Astrocyte (in vitro differentiated cells and primary cell): Measurements from ENCODE around the gene ENDOV. TPM values are rescaled to one million over a fixed set of nuclear protein-coding genes. Genes with fewer than 3 reads are reported as not detected.

ENCODE experiments used
- DNase-seq: peaks from one replicate; pipeline ENCODE4 v3.0.0-alpha.2; 2010; ENCODE audit warnings: low read depth
- FAIRE-seq: peaks from 2 replicates; lab custom pipeline; 2011; peaks lifted over from hg19 to GRCh38; lab: Jason Lieb, UNC
- H2AFZ ChIP-seq: 2 replicates; pipeline ENCODE4 v1.6.0; 2012; ENCODE audit warnings: low read depth, low read length, inconsistent platforms
- H3K27ac ChIP-seq: 2 replicates; pipeline ENCODE4 v1.5.1; 2011; ENCODE audit warnings: low read depth, low read length, inconsistent platforms
- H3K27me3 ChIP-seq: 2 replicates; pipeline ENCODE4 v1.6.0; 2011; ENCODE audit warnings: low read length, inconsistent platforms; ENCODE audit not compliant: insufficient read depth
- H3K36me3 ChIP-seq: 2 replicates; pipeline ENCODE4 v1.5.1; 2011; ENCODE audit warnings: low read length, inconsistent platforms; ENCODE audit not compliant: insufficient read depth
- H3K4me1 ChIP-seq: 2 replicates; pipeline ENCODE4 v1.5.1; 2011; ENCODE audit warnings: low read length, inconsistent platforms; ENCODE audit not compliant: insufficient read depth
- H3K4me2 ChIP-seq: 2 replicates; pipeline ENCODE4 v1.6.0; 2012; ENCODE audit warnings: low read length, inconsistent platforms
- H3K4me3 ChIP-seq: 2 replicates; pipeline ENCODE4 v1.5.1; 2011; ENCODE audit warnings: low read depth, mild to moderate bottlenecking, low read length, inconsistent platforms; ENCODE audit not compliant: insufficient read depth
- H3K79me2 ChIP-seq: 2 replicates; pipeline ENCODE4 v1.6.0; 2012; ENCODE audit warnings: mild to moderate bottlenecking, low read length, inconsistent platforms; ENCODE audit not compliant: insufficient read depth
- H3K9ac ChIP-seq: 2 replicates; pipeline ENCODE4 v1.6.0; 2012; ENCODE audit warnings: mild to moderate bottlenecking, low read length, inconsistent platforms
- H3K9me3 ChIP-seq: 2 replicates; pipeline ENCODE4 v1.5.1; 2012; ENCODE audit warnings: low read depth, mild to moderate bottlenecking, low read length, inconsistent platforms; ENCODE audit not compliant: insufficient read depth
- H4K20me1 ChIP-seq: 2 replicates; pipeline ENCODE4 v1.6.0; 2012; ENCODE audit warnings: low read length, inconsistent platforms; ENCODE audit not compliant: insufficient read depth
- H3K27ac Mint-ChIP-seq: one replicate; pipeline ENCODE4 v1.8.0; 2021; ENCODE audit warnings: mild to moderate bottlenecking, mixed read lengths; ENCODE audit not compliant: unreplicated experiment
- H3K27me3 Mint-ChIP-seq: one replicate; pipeline ENCODE4 v1.8.0; 2021; ENCODE audit warnings: low read depth, mixed read lengths; ENCODE audit not compliant: unreplicated experiment
- H3K36me3 Mint-ChIP-seq: one replicate; pipeline ENCODE4 v1.8.0; 2021; ENCODE audit warnings: low read depth, mixed read lengths; ENCODE audit not compliant: unreplicated experiment
- H3K4me1 Mint-ChIP-seq: one replicate; pipeline ENCODE4 v1.8.0; 2021; ENCODE audit warnings: low read depth, mixed read lengths; ENCODE audit not compliant: unreplicated experiment
- H3K4me3 Mint-ChIP-seq: one replicate; pipeline ENCODE4 v1.8.0; 2021; ENCODE audit warnings: mild to moderate bottlenecking, moderate library complexity, mixed read lengths; ENCODE audit not compliant: unreplicated experiment
- H3K9me3 Mint-ChIP-seq: one replicate; pipeline ENCODE4 v1.8.0; 2021; ENCODE audit warnings: mild to moderate bottlenecking, mixed read lengths; ENCODE audit not compliant: unreplicated experiment
- CTCF ChIP-seq: IDR thresholded peaks from 2 replicates; pipeline ENCODE4 v1.5.1; 2011; ENCODE audit warnings: low read depth, mild to moderate bottlenecking, inconsistent platforms, low read length, moderate library complexity; ENCODE audit not compliant: insufficient read depth
- EZH2 ChIP-seq: IDR thresholded peaks from 2 replicates; pipeline ENCODE4 v1.6.1; 2012; ENCODE audit warnings: mild to moderate bottlenecking, low read length, inconsistent platforms; ENCODE audit not compliant: insufficient read depth
- total RNA-seq: library from RNA; stranded (reverse); gene quantifications from 2 replicates; pipeline ENCODE4 v1.2.1, GENCODE V29; 2021

The ENDOV gene
- total RNA-seq, 1 donor from 2014 or later: 20.7 TPM

GRCh38 chr17:80453126-80453997, 38.4 kb downstream of the ENDOV start:
- DNase-seq: no peak
- peak overlapping the region; percentile 94 for H3K9ac ChIP-seq
- H3K36me3 Mint-ChIP-seq: peaks cover 2% of the 10 kb centered on the region
- peak overlapping the region; percentile 93 for H3K27ac Mint-ChIP-seq
- H3K4me1 ChIP-seq: peaks cover 8% of the 10 kb centered on the region
- no peak overlapping the region for H2AFZ ChIP-seq
- FAIRE-seq: no peak
- H3K9me3 Mint-ChIP-seq: no peaks in the 10 kb centered on the region
- peak overlapping the region; percentile 96 for H3K4me2 ChIP-seq
- no peaks in the 10 kb centered on the region for H3K9me3 ChIP-seq
- peaks cover 6% of the 10 kb centered on the region for H3K27me3 Mint-ChIP-seq
- H3K79me2 ChIP-seq: peaks cover 2% of the 10 kb centered on the region
- H3K4me3 ChIP-seq: peak overlapping the region; percentile 59
- no peaks in the 10 kb centered on the region for H4K20me1 ChIP-seq
- H3K4me1 Mint-ChIP-seq: peaks cover 14% of the 10 kb centered on the region
- TF ChIP-seq EZH2: no peak
- no peak for TF ChIP-seq CTCF
- H3K27ac ChIP-seq: no peak overlapping the region
- peaks cover 6% of the 10 kb centered on the region for H3K27me3 ChIP-seq
- no peaks in the 10 kb centered on the region for H3K36me3 ChIP-seq
- peak overlapping the region; percentile 91 for H3K4me3 Mint-ChIP-seq

- no peaks in the 10 kb centered on the region for H3K9me3 ChIP-seq
- peak overlapping the region; percentile 59 for H3K4me3 ChIP-seq
- no peaks in the 10 kb centered on the region for H4K20me1 ChIP-seq
- peak overlapping the region; percentile 93 for H3K27ac Mint-ChIP-seq
- TF ChIP-seq CTCF (no peak), EZH2 (no peak)
- peak overlapping the region; percentile 92 for H3K27ac ChIP-seq
- peak overlapping the region; percentile 91 for H3K4me3 Mint-ChIP-seq
- peak overlapping the region; percentile 93 for H2AFZ ChIP-seq
- H3K9me3 Mint-ChIP-seq: no peaks in the 10 kb centered on the region
- peaks cover 4% of the 10 kb centered on the region for H3K27me3 ChIP-seq
- H3K4me2 ChIP-seq: peak overlapping the region; percentile 96
- no peaks in the 10 kb centered on the region for H3K36me3 ChIP-seq
- peaks cover 8% of the 10 kb centered on the region for H3K4me1 ChIP-seq
- peak overlapping the region; percentile 94 for H3K9ac ChIP-seq
- peaks cover 9% of the 10 kb centered on the region for H3K27me3 Mint-ChIP-seq
- H3K36me3 Mint-ChIP-seq: peaks cover 2% of the 10 kb centered on the region
- FAIRE-seq (no peak), DNase-seq (no peak)
- peaks cover 14% of the 10 kb centered on the region for H3K4me1 Mint-ChIP-seq
- peaks cover 2% of the 10 kb centered on the region for H3K79me2 ChIP-seq
Measured at GRCh38 chr17:80453998-80454556, 39.1 kb downstream of the ENDOV start.
